ENCODE data around the gene SUGCT.

SUGCT gene

DNA sequence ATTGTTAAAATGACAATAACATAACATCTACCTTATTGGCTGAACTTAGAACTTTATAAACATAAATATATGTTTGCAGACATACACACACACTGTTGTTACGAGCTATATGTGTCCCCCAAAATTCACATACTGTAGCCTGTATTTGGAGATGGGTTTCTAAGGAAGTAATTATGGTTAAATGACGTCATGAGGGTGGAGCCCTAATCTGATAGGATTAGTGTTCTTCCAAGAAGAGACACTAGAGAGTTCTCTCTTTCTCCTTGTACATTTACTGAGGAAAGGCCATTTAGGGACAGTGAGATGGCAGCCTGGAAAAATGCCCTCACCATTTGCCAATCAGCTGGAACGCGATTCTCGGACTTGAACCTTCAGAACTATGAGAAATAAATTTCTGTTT is 211.7 kb downstream of the SUGCT start:
- Histone ChIP-seq H2AFZ (ENCODE audit: low read depth, low read length) (no peak overlapping the region), H3K27me3 (ENCODE audit: insufficient read depth, low read length, poor library complexity) (no peaks in the 10 kb centered on the region), H3K9me3 (ENCODE audit: insufficient read depth, low read length, severe bottlenecking) (no peaks in the 10 kb centered on the region), H3K79me2 (ENCODE audit: insufficient read depth, low read length) (no peaks in the 10 kb centered on the region), H3K9ac (ENCODE audit: low read depth, low read length) (no peak overlapping the region), H3K27ac (ENCODE audit: low read length) (no peak overlapping the region), H3K36me3 (ENCODE audit: insufficient read depth, low read length) (no peaks in the 10 kb centered on the region), H3K4me2 (ENCODE audit: insufficient read depth, low read length) (no peak overlapping the region), H3K4me1 (ENCODE audit: insufficient read depth, low read length) (no peaks in the 10 kb centered on the region), H4K20me1 (ENCODE audit: insufficient read depth, low read length) (no peaks in the 10 kb centered on the region), H3K4me3 (ENCODE audit: low read depth in 1 of 2, low read length in 2 of 2) (no peak overlapping the region)
- no peak for ATAC-seq (ENCODE audit: insufficient read depth, low read depth)
- TF ChIP-seq, protein P1, sequence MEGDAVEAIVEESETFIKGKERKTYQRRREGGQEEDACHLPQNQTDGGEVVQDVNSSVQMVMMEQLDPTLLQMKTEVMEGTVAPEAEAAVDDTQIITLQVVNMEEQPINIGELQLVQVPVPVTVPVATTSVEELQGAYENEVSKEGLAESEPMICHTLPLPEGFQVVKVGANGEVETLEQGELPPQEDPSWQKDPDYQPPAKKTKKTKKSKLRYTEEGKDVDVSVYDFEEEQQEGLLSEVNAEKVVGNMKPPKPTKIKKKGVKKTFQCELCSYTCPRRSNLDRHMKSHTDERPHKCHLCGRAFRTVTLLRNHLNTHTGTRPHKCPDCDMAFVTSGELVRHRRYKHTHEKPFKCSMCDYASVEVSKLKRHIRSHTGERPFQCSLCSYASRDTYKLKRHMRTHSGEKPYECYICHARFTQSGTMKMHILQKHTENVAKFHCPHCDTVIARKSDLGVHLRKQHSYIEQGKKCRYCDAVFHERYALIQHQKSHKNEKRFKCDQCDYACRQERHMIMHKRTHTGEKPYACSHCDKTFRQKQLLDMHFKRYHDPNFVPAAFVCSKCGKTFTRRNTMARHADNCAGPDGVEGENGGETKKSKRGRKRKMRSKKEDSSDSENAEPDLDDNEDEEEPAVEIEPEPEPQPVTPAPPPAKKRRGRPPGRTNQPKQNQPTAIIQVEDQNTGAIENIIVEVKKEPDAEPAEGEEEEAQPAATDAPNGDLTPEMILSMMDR (IDR thresholded peaks at IDR 0.05; ENCODE audit: borderline replicate concordance, extremely low read depth, low read length, poor library complexity, severe bottlenecking) = no peak
- TF ChIP-seq EZH2 (IDR thresholded peaks at IDR 0.05; ENCODE audit: borderline replicate concordance, low read depth, low read length, severe bottlenecking) = no peak
- DNase-seq = no peak

DNA sequence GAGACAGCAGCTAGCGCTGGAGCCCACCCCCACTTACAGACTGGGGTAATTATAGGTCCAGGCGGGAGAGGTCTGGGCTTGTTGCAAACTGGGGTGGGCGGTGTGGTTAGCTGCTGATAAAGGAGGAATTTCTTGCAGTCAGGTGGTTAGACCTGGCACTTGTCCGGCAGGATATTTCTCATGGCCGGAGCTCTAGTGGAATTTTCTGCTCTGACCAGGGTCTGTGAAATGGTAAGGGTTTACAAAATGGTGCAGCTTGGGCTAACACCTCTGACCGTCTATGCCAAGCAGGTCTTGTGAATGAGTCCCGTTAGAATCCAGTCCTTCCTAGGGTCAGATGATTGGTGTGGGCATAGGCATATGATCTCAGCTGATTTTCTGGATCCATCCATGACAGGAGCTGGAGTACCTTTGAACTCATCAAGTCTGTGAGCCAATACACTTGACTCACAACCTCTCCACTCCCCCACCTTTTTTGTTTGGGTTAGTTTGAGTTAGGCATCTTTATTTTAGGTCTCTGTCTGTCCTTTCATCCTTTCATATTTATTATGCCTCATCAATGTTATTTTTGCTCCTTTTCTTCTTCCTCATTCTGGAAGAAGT is 213.4 kb downstream of the SUGCT start:
- Histone ChIP-seq H3K4me2 (ENCODE audit: insufficient read depth, low read length) (no peak overlapping the region), H2AFZ (ENCODE audit: low read depth, low read length) (no peak overlapping the region), H3K9ac (ENCODE audit: low read depth, low read length) (no peak overlapping the region), H3K4me3 (ENCODE audit: low read depth in 1 of 2, low read length in 2 of 2) (no peak overlapping the region), H3K4me1 (ENCODE audit: insufficient read depth, low read length) (no peaks in the 10 kb centered on the region), H4K20me1 (ENCODE audit: insufficient read depth, low read length) (no peaks in the 10 kb centered on the region), H3K27me3 (ENCODE audit: insufficient read depth, low read length, poor library complexity) (no peaks in the 10 kb centered on the region), H3K79me2 (ENCODE audit: insufficient read depth, low read length) (no peaks in the 10 kb centered on the region), H3K36me3 (ENCODE audit: insufficient read depth, low read length) (no peaks in the 10 kb centered on the region), H3K9me3 (ENCODE audit: insufficient read depth, low read length, severe bottlenecking) (no peaks in the 10 kb centered on the region), H3K27ac (ENCODE audit: low read length) (no peak overlapping the region)
- DNase-seq (no peak), ATAC-seq (ENCODE audit: insufficient read depth, low read depth) (no peak)
- no peak for TF ChIP-seq EZH2 (IDR thresholded peaks at IDR 0.05; ENCODE audit: borderline replicate concordance, low read depth, low read length, severe bottlenecking)
- TF ChIP-seq, protein P1 (IDR thresholded peaks at IDR 0.05; ENCODE audit: borderline replicate concordance, extremely low read depth, low read length, poor library complexity, severe bottlenecking) = no peak

DNA sequence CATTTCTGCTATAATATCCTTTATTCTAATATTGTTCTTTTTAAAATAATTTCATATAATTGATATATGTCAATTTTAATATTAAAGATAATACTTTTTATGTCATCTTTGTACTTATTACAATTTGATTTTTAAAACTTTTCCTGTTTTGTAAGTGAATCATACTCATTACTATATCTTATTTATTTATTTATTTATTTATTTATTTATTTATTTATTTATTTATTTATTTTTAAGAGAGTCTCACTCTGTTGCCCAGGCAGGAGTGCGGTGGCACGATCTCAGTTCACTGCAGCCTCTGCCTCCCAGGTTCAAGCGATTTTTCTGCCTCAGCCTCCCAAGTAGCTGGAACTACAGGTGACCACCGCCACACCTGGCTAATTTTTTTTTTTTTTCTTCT is 215.3 kb downstream of the SUGCT start:
- Histone ChIP-seq H3K27ac (ENCODE audit: low read length) (no peak overlapping the region), H3K4me1 (ENCODE audit: insufficient read depth, low read length) (no peaks in the 10 kb centered on the region), H4K20me1 (ENCODE audit: insufficient read depth, low read length) (no peaks in the 10 kb centered on the region), H3K4me3 (ENCODE audit: low read depth in 1 of 2, low read length in 2 of 2) (no peak overlapping the region), H3K9ac (ENCODE audit: low read depth, low read length) (no peak overlapping the region), H3K27me3 (ENCODE audit: insufficient read depth, low read length, poor library complexity) (no peaks in the 10 kb centered on the region), H3K36me3 (ENCODE audit: insufficient read depth, low read length) (no peaks in the 10 kb centered on the region), H2AFZ (ENCODE audit: low read depth, low read length) (no peak overlapping the region), H3K4me2 (ENCODE audit: insufficient read depth, low read length) (no peak overlapping the region), H3K9me3 (ENCODE audit: insufficient read depth, low read length, severe bottlenecking) (no peaks in the 10 kb centered on the region), H3K79me2 (ENCODE audit: insufficient read depth, low read length) (no peaks in the 10 kb centered on the region)
- ATAC-seq (ENCODE audit: insufficient read depth, low read depth) (no peak), DNase-seq (no peak)
- TF ChIP-seq EZH2 (IDR thresholded peaks at IDR 0.05; ENCODE audit: borderline replicate concordance, low read depth, low read length, severe bottlenecking) = no peak
- TF ChIP-seq, protein P1 (IDR thresholded peaks at IDR 0.05; ENCODE audit: borderline replicate concordance, extremely low read depth, low read length, poor library complexity, severe bottlenecking) = no peak

Measured in DND-41 (cell line).